HEK293T (cell line): ENCODE measurements around the gene SLC35G4.
"Not testable (repeated sequence)": the region's sequence is repeated elsewhere in the genome, so short reads cannot be mapped to it uniquely, and the experiment has no call there.

Experiments
- ARNT ChIP-seq: fragments of 450-650 bp; IDR thresholded peaks from 2 replicates; pipeline ENCODE4 v1.6.1; 2017; ENCODE audit warnings: mild to moderate bottlenecking
- BHLHE40 ChIP-seq: fragments of 450-650 bp; IDR thresholded peaks from 2 replicates; pipeline ENCODE4 v1.6.1; 2016; ENCODE audit warnings: mild to moderate bottlenecking, moderate library complexity, borderline replicate concordance
- ELF4 ChIP-seq: fragments of 450-650 bp; IDR thresholded peaks from 2 replicates; pipeline ENCODE4 v1.6.1; 2017; ENCODE audit warnings: antibody characterized with exemption
- FOXM1 ChIP-seq: fragments of 450-650 bp; IDR thresholded peaks from 2 replicates; pipeline ENCODE4 v1.6.1; 2017; ENCODE audit warnings: mild to moderate bottlenecking, borderline replicate concordance
- L3MBTL2 ChIP-seq: fragments of 450-650 bp; conservative IDR thresholded peaks from 2 replicates; pipeline ENCODE4 v1.6.1; 2016; ENCODE audit warnings: mild to moderate bottlenecking
- LEF1 ChIP-seq: fragments of 450-650 bp; IDR thresholded peaks from 2 replicates; pipeline ENCODE4 v1.6.1; 2017; ENCODE audit warnings: mild to moderate bottlenecking, borderline replicate concordance
- SUZ12 ChIP-seq: fragments of 450-650 bp; IDR thresholded peaks from 2 replicates; pipeline ENCODE4 v1.6.1; 2016; ENCODE audit warnings: mild to moderate bottlenecking
- TARDBP ChIP-seq: fragments of 450-650 bp; IDR thresholded peaks from 2 replicates; pipeline ENCODE4 v1.6.1; 2016

- TF ChIP-seq TARDBP, LEF1, BHLHE40, ARNT, SUZ12, FOXM1, L3MBTL2, ELF4: not testable (repeated sequence)
Measured at GRCh38 chr18:11608618-11609017, 778 bp upstream of the SLC35G4 start.
